ENCODE data around the gene PSMG2.
"Not testable (repeated sequence)": the region's sequence is repeated elsewhere in the genome, so short reads cannot be mapped to it uniquely, and the experiment has no call there.

Gene PSMG2

DNA sequence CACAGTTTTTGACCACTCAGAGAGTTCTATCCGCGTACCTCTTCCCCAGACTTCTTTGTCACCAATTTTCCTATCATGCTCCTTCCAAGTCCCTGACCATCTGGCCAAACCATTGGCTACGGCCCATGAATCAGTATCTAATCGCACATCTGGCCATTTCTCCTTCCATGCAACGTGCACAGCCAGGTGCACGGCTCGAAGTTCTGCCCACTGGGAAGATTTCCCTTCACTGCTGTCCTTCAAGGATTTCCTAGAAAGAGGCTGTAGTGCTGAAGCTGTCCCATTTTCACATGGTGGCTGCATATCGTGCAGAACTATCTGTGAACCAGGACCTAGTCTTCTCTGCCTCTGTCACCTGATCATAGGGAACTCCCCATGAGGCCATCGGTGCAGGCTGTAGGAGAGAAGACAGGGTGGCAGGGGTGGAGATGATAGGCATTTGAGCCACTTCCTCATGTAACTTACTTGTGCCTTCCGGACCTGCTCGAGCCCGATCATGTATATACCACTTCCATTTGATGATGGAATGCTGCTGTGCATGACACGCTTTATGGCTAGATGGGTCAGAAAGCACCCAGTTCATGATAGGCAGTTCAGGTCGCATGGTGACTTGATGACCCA lies 53.9 kb downstream of the PSMG2 start:
- not testable (repeated sequence) for H3K27ac ChIP-seq; DNase-seq (ENCODE audit: low read depth, low spot score)

GRCh38 chr18:12758566-12758965 lies 55.7 kb downstream of the PSMG2 start:
- not testable (repeated sequence) for DNase-seq (ENCODE audit: low read depth, low spot score); H3K27ac ChIP-seq

GRCh38 chr18:12765126-12765525 lies 62.3 kb downstream of the PSMG2 start:
- H3K27ac ChIP-seq = no peak overlapping the region
- no peak for DNase-seq (ENCODE audit: low read depth, low spot score)

DNA sequence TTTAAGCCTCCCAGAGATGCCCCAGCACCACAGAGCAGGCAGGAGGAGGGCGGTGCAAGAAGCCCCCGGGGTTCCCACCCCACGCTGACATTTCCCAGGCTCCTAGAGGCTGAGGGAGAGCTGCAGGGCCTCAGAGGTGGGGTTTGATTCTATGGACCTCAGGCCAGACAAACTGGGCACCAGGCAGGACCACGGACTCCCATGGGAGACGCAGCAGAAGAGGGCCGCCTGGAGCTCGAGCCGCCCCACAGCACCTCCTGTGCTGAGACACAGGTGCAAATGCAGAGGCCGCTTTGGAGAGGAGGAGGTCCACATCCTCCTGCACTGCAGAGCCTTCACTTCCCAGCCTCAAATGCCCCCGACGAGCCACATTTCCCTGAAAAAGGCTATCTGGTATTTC lies 62.7 kb downstream of the PSMG2 start:
- no peak for DNase-seq (ENCODE audit: low read depth, low spot score)
- H3K27ac ChIP-seq = no peak overlapping the region

GRCh38 chr18:12766986-12767433 lies 64.2 kb downstream of the PSMG2 start:
- no peak for DNase-seq (ENCODE audit: low read depth, low spot score)
- H3K27ac ChIP-seq = no peak overlapping the region

DNA sequence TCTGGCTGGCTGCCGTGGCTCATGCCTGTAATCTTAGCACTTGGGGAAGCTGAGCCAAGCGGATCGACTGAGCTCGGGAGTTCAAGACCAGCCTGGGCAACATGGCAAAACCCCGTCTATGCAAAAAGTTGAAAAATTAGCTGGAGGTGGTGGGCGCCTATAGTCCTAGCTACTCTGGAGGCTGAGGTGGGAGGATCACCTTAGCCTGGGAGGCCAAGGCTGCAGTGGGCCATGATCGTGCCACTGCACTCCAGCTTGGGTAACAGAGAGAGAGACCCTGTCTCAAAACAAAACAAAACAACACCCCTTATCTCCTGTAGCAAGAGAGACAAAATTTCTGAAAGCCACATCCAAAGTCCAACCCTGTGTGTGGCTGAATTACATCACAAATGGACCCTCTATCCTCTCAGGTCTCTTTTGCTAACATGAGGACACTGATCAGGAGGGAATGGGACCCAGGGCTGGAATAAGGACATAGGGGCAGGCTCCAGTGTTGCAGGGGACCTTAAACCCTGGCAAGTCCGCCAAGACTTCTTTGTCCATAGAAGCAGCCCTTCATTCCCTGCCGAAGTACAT lies 64.8 kb downstream of the PSMG2 start:
- no peak overlapping the region for H3K27ac ChIP-seq
- DNase-seq (ENCODE audit: low read depth, low spot score) = no peak

- DNase-seq (ENCODE audit: low read depth, low spot score) = no peak
- no peak overlapping the region for H3K27ac ChIP-seq
These were observed 65.8 kb downstream of the PSMG2 start for GRCh38 chr18:12768625-12769024.

DNA sequence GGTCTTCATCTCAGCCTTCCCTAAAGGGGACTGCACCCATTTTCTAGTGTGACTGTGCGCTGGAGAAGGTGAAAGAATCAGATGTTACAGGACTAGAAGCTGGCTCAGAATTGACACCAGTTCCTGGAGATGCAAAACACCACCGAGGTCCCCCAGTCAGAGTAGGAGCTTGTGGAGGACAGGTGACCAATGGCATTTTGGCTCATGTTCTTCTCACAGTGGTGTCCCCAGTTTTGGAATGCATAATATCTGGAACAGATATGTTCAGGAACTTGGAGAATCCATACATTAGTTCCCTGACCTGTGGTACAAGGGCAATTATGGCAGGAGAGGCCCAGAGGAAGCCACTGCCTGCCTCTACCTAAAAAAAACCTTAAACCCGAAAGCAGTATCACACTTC lies 66.3 kb downstream of the PSMG2 start:
- no peak overlapping the region for H3K27ac ChIP-seq
- no peak for DNase-seq (ENCODE audit: low read depth, low spot score)

- DNase-seq (ENCODE audit: low read depth, low spot score) = no peak
- peak overlapping the region; percentile 35 for H3K27ac ChIP-seq
These were observed 67.0 kb downstream of the PSMG2 start for GRCh38 chr18:12769644-12770440.

- H3K27ac ChIP-seq = peak overlapping the region; percentile 35
- peak; percentile 26 for DNase-seq (ENCODE audit: low read depth, low spot score)
These were observed 67.8 kb downstream of the PSMG2 start for GRCh38 chr18:12770469-12771219.

- DNase-seq (ENCODE audit: low read depth, low spot score) = no peak
- H3K27ac ChIP-seq = no peak overlapping the region
These were observed 69.3 kb downstream of the PSMG2 start for GRCh38 chr18:12772111-12772510.

GRCh38 chr18:12773369-12773768 lies 70.5 kb downstream of the PSMG2 start:
- DNase-seq (ENCODE audit: low read depth, low spot score) = no peak

DNA sequence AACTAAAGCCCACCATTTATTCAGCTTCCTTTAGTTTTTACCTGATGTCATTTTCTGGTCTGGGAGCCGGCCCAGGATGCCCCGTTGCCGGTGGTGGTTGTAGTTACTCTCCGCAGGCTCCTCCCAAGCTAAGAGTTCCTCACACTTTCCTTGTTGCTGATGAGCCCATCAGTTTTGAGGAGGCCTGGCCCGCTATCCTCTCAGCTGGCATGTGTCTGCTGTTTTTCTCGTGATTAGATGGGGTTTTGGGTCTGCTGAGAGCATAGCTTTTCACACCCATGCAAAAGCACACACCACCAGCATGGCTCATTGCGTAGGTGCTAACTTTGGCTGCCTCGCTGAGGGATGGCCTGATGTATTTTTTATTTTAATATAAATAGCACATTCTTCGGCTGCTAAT lies 72.1 kb downstream of the PSMG2 start:
- no peak overlapping the region for H3K27ac ChIP-seq
- DNase-seq (ENCODE audit: low read depth, low spot score) = no peak

More at GRCh38 chr18:12773369-12773768, 70.5 kb downstream of the PSMG2 start:
- no peak overlapping the region for H3K27ac ChIP-seq

Measured in epithelial cell of prostate (primary cell).